LNCaP clone FGC (cell line): Measurements from ENCODE around the gene NDEL1.

ENCODE experiments used
- DNase-seq: peaks from one replicate; pipeline ENCODE4 v3.0.0-alpha.2; 2011; ENCODE audit warnings: low read depth
- H3K4me3 ChIP-seq: 2 replicates; pipeline ENCODE4 v1.5.1; 2011; ENCODE audit warnings: mild to moderate bottlenecking, low read depth, low read length, control low read depth
- TF ChIP-seq, protein P1 (sequence below): IDR thresholded peaks from 2 replicates; pipeline ENCODE4 v1.5.1; 2012; ENCODE audit warnings: mild to moderate bottlenecking; ENCODE audit not compliant: control insufficient read depth, insufficient read depth; ENCODE audit errors: extremely low read depth

Gene NDEL1

DNA sequence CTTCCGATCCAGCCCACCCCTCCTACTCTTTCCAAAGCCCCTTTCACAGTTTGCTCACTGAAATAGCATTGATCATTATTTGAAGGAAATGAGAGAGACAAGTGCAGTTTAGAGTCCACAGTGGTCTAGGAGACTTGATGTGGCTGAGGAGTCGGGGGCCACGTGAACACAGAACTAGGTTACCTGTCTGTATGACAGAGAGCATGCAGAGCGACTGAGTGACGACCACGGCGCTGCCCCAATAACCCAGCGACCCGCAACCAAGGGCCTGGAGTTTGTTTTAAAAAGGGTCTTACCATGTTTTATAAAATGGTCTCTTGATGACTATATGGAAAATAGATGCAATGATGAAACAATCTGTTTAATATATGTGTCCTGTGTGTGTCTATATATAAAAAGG, 39.5 kb downstream of the NDEL1 start:
- H3K4me3 ChIP-seq: no peak overlapping the region
- DNase-seq: no peak
- TF ChIP-seq, protein P1, sequence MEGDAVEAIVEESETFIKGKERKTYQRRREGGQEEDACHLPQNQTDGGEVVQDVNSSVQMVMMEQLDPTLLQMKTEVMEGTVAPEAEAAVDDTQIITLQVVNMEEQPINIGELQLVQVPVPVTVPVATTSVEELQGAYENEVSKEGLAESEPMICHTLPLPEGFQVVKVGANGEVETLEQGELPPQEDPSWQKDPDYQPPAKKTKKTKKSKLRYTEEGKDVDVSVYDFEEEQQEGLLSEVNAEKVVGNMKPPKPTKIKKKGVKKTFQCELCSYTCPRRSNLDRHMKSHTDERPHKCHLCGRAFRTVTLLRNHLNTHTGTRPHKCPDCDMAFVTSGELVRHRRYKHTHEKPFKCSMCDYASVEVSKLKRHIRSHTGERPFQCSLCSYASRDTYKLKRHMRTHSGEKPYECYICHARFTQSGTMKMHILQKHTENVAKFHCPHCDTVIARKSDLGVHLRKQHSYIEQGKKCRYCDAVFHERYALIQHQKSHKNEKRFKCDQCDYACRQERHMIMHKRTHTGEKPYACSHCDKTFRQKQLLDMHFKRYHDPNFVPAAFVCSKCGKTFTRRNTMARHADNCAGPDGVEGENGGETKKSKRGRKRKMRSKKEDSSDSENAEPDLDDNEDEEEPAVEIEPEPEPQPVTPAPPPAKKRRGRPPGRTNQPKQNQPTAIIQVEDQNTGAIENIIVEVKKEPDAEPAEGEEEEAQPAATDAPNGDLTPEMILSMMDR: no peak

DNA sequence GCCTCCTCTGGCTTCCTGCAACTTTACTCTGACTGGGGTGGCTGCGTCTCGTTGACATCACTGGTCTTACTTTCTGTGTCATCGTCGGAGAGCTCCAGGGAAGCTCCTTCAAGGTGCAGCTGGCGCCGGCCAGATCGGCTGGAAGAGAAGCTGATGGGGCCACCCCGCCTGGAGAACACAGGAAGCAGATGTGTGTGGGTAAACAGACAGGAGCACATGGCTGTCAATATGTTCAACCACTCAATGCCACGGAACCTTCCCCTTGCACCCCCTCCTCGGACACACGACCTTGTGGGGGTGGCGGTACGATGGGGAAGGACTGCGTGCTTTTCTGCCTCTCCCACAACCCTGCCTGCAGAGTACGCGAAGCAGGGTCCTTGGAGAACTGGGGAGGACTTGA, 40.1 kb downstream of the NDEL1 start:
- no peak overlapping the region for H3K4me3 ChIP-seq
- DNase-seq: no peak
- TF ChIP-seq, protein P1: no peak

DNA sequence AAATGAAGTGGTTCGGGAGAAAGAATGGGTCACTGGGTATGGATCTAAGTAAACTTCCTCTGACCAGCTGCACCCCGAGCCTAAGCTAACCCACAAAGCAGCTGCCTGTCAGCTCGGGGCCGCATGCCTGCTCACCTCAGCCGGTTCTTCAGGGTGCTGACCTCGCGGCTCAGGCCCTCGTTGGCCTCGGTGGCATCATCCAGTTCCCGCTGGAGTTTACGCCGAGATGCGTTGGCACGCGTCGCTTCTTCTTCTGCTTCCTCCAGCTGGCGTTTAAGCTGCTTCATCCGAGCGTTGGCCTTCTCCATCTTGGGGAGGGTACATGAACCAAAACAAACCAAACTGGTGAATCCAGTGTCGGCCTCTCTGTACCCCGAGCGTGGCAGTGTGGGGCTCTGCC, 41.1 kb downstream of the NDEL1 start:
- TF ChIP-seq, protein P1: no peak
- no peak overlapping the region for H3K4me3 ChIP-seq
- DNase-seq: no peak

DNA sequence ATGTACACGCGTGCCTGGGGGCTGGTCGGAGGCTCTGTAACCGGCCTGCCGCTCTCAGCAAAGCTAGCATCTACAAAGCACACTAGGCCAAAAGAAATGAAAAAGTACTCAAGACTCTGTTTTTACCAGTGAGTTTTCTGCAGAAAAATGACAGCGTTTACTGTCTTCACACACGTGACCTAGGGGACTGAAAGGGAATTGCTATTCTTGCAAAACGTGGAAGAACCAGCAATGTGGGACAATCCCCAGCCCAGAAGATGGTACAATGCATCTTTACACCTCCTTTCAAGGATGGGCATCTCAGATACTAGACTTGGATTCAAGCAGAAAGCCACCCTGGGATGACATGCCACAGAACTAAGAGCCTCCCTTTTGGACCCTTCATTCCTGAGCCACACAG, 41.5 kb downstream of the NDEL1 start:
- TF ChIP-seq, protein P1: no peak
- no peak overlapping the region for H3K4me3 ChIP-seq
- no peak for DNase-seq

DNA sequence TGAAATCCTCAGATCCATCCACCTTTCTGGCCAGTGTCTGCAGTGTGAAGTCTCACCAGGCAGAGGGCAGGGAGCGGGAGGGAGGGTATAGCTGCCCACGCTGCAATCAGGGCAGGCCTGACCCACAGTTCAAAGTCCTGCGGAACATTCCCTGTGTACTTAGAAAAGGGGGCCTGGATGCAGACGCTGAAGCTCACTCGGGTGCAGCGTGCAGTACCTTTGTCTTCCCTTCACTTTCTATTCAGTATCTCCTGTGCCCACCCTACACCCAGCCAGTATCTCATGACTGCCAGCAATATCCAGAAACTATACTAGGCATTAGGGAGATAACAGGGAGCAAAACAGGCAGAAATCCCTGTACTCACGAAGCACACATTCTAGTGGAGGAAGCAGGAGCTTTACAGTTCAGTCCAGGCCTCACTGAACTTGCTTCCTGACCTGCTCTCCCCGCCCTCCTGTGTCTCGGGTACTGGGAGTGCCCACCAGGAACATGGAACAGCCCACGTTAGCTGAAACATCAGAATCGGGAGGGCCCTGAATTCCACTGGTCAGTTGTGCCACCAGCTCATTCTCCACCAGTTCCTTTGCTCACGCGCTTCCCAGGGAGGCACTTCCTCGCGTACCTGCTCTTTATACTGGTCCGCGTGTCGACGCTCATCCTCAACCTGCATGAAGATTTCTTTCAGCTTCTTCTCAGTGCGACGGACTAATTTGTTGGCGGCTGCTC, 42.2 kb downstream of the NDEL1 start:
- H3K4me3 ChIP-seq: no peak overlapping the region
- TF ChIP-seq, protein P1: no peak
- no peak for DNase-seq

DNA sequence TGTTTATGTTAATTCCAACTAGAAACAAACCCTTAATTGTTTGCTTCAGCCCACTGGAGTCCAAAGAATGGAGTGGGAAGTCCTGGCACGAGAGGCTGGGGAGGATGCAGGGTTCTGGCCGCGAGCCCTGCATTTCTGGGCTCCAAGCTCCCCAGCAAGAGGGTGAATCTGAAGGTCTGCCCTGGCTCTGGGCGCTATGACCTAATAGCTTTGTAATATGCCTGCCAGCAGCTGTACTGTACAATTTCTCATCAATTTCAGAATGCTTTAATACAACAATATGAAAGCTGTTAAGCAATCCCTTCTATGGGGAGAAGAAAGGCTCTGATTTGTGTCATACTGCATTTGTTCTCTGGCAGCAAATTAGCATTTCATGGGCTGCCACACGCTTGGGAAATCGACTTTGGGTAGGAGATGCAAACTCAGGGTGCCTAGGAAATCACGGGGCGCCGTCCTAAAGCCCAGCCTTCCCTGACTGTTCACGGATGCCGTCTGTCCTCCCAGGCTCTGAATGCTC, 43.8 kb downstream of the NDEL1 start:
- H3K4me3 ChIP-seq: no peak overlapping the region
- no peak for DNase-seq
- TF ChIP-seq, protein P1: no peak
